HEK293T (cell line): ENCODE measurements around the gene PDE1A.

Source experiments
- CTCF ChIA-PET: fragments of 350-600 bp; formaldehyde crosslinking; extraction: SDS; loops from one replicate; lab custom pipeline; 2021; ENCODE audit warnings: antibody characterized with exemption, inconsistent platforms; lab: Yijun Ruan, JAX
- POLR2A ChIA-PET: fragments of 350-600 bp; formaldehyde crosslinking; extraction: SDS; loops from one replicate; lab custom pipeline; 2020; ENCODE audit warnings: antibody characterized with exemption, inconsistent platforms; lab: Yijun Ruan, JAX
- DNase-seq: peaks from one replicate; pipeline ENCODE4 v3.0.0; 2012; ENCODE audit warnings: mixed read lengths; ENCODE audit errors: extremely low spot score
- ARNT ChIP-seq: fragments of 450-650 bp; IDR thresholded peaks from 2 replicates; pipeline ENCODE4 v1.6.1; 2017; ENCODE audit warnings: mild to moderate bottlenecking
- BHLHE40 ChIP-seq: fragments of 450-650 bp; IDR thresholded peaks from 2 replicates; pipeline ENCODE4 v1.6.1; 2016; ENCODE audit warnings: mild to moderate bottlenecking, moderate library complexity, borderline replicate concordance
- CTBP1 ChIP-seq: fragments of 450-650 bp; IDR thresholded peaks from 2 replicates; pipeline ENCODE4 v1.6.1; 2016; ENCODE audit warnings: borderline replicate concordance
- ELF4 ChIP-seq: fragments of 450-650 bp; IDR thresholded peaks from 2 replicates; pipeline ENCODE4 v1.6.1; 2017; ENCODE audit warnings: antibody characterized with exemption
- FOXA1 ChIP-seq: fragments of 450-650 bp; IDR thresholded peaks from 2 replicates; pipeline ENCODE4 v1.6.1; 2016; ENCODE audit warnings: mild to moderate bottlenecking
- FOXK2 ChIP-seq: fragments of 450-650 bp; IDR thresholded peaks from 2 replicates; pipeline ENCODE4 v1.6.1; 2016; ENCODE audit warnings: mild to moderate bottlenecking
- FOXM1 ChIP-seq: fragments of 450-650 bp; IDR thresholded peaks from 2 replicates; pipeline ENCODE4 v1.6.1; 2017; ENCODE audit warnings: mild to moderate bottlenecking, borderline replicate concordance
- HDGF ChIP-seq: fragments of 450-650 bp; IDR thresholded peaks from 2 replicates; pipeline ENCODE4 v1.6.1; 2017; ENCODE audit warnings: antibody characterized with exemption, borderline replicate concordance
- L3MBTL2 ChIP-seq: fragments of 450-650 bp; conservative IDR thresholded peaks from 2 replicates; pipeline ENCODE4 v1.6.1; 2016; ENCODE audit warnings: mild to moderate bottlenecking
- LEF1 ChIP-seq: fragments of 450-650 bp; IDR thresholded peaks from 2 replicates; pipeline ENCODE4 v1.6.1; 2017; ENCODE audit warnings: mild to moderate bottlenecking, borderline replicate concordance
- NFRKB ChIP-seq: fragments of 450-650 bp; IDR thresholded peaks from 2 replicates; pipeline ENCODE4 v1.6.1; 2016; ENCODE audit warnings: mild to moderate bottlenecking, moderate library complexity
- PKNOX1 ChIP-seq: fragments of 450-650 bp; IDR thresholded peaks from 2 replicates; pipeline ENCODE4 v1.6.1; 2016
- SP1 ChIP-seq: fragments of 450-650 bp; IDR thresholded peaks from 2 replicates; pipeline ENCODE4 v1.6.1; 2017
- SUZ12 ChIP-seq: fragments of 450-650 bp; IDR thresholded peaks from 2 replicates; pipeline ENCODE4 v1.6.1; 2016; ENCODE audit warnings: mild to moderate bottlenecking
- TARDBP ChIP-seq: fragments of 450-650 bp; IDR thresholded peaks from 2 replicates; pipeline ENCODE4 v1.6.1; 2016
- ZNF384 ChIP-seq: fragments of 450-650 bp; IDR thresholded peaks from 2 replicates; pipeline ENCODE4 v1.6.1; 2016

PDE1A gene

DNA sequence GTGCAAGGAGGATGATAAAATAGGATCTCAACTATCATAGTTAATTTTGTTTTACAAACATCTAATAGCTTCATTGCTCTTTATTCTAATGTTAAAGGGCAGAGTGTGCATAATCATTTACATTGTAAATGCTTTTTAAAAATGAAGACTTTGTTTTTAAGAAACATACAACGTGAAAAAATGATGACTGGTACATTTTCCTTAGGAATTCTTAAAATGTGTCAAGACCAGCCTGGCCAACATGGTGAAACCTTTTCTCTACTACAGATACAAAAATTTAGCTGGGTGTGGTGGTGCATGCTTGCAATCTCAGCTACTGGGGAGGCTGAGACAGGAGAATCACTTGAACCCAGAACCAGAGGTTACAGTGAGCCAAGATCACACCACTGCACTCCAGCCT, 179.0 kb downstream of the PDE1A start:
- TF ChIP-seq FOXK2 (no peak), SUZ12 (no peak), NFRKB (no peak), LEF1 (no peak)
- ChIA-PET POLR2A (no interaction called here), CTCF (no interaction called here)
- no peak for DNase-seq

DNA sequence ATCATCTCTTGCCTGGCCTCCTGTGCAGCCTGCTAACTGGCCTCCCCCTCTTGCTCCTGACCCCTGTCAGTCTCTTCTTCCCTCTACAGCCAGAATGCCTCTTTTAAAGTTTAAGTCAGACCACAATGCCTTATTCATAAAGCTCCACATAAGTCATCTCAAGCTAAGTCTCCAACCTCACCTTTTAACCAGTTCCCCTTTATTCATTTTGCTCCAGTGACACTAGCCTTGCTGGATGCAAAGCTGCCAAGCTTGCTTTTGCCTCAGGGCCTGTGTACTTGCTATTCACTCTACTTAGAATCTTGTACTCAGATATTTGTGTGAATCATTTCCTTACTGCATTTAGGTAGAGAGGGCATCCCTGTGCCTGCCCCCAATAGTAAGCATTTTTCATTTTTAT, 180.9 kb downstream of the PDE1A start:
- no peak for DNase-seq
- TF ChIP-seq LEF1, result no peak
- no peak for TF ChIP-seq PKNOX1
- no peak for TF ChIP-seq BHLHE40
- TF ChIP-seq ZNF384, result no peak
- ChIA-PET POLR2A (no interaction called here), CTCF (no interaction called here)

GRCh38 chr2:182242609-182243008, 184.2 kb downstream of the PDE1A start:
- no peak for DNase-seq
- CTCF ChIA-PET, result no interaction called here
- TF ChIP-seq SUZ12 (no peak), NFRKB (no peak), BHLHE40 (no peak), ZNF384 (no peak), ARNT (no peak), FOXK2 (no peak), LEF1 (no peak), TARDBP (no peak), SP1 (no peak), HDGF (no peak), FOXA1 (no peak), L3MBTL2 (no peak), FOXM1 (no peak), ELF4 (no peak), CTBP1 (no peak), PKNOX1 (no peak)

GRCh38 chr2:182241936-182242335, 184.9 kb downstream of the PDE1A start:
- POLR2A ChIA-PET, result no interaction called here

More at GRCh38 chr2:182242609-182243008, 184.2 kb downstream of the PDE1A start:
- POLR2A ChIA-PET, result no interaction called here

DNA sequence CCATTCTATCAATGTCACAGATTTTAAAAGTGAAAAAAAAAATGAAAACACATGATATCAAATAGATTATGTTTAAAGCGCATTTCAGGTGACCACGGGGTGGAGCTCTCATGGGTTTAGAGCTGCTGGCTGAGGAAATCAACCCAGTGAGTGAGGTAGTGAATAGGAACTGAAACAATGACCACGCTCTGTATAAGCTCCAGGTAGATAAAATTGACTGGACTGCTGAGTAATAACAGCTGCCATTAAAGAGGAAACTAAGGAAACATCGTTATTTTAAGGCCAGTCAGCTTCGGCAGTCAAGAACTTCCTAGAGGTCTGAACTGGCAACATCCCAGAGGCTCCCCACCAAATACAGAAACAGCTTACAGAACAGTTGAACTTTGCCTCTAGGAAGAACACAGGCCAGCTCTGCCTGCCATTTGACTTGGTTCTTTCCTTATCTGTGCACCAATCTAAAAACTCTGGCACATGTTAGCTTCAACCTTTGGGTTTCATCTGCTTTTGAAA, 185.9 kb downstream of the PDE1A start:
- CTCF ChIA-PET, result interaction anchor here (0.6 to 1.8 kb wide), 6 partner anchors 11 to 408 kb away, joined by 3 to 6 read pairs (median 4); no protein-coding TSS in a partner anchor
- POLR2A ChIA-PET, result no interaction called here
- peak; percentile 45 for DNase-seq
- TF ChIP-seq FOXK2 (no peak), PKNOX1 (no peak), NFRKB (no peak), HDGF (no peak), ZNF384 (no peak), LEF1 (no peak), FOXM1 (no peak), FOXA1 (no peak), BHLHE40 (no peak), L3MBTL2 (no peak), SUZ12 (no peak), ELF4 (no peak), SP1 (no peak), ARNT (no peak), TARDBP (no peak), CTBP1 (no peak)

More at GRCh38 chr2:182241936-182242335, 184.9 kb downstream of the PDE1A start:
- CTCF ChIA-PET, result interaction anchor here (1.2 kb wide), 1 partner anchor 406 kb away, joined by 3 read pairs; no protein-coding TSS in a partner anchor
- no peak for DNase-seq
- no peak for TF ChIP-seq PKNOX1
- TF ChIP-seq FOXK2, result no peak
- no peak for TF ChIP-seq SUZ12
- TF ChIP-seq CTBP1, result no peak
- TF ChIP-seq ZNF384, result no peak
- no peak for TF ChIP-seq L3MBTL2
- TF ChIP-seq NFRKB, result no peak
- TF ChIP-seq TARDBP, result no peak
- no peak for TF ChIP-seq HDGF
- no peak for TF ChIP-seq BHLHE40
- TF ChIP-seq LEF1, result no peak
- no peak for TF ChIP-seq FOXM1
- no peak for TF ChIP-seq SP1
- no peak for TF ChIP-seq ARNT
- no peak for TF ChIP-seq ELF4

DNA sequence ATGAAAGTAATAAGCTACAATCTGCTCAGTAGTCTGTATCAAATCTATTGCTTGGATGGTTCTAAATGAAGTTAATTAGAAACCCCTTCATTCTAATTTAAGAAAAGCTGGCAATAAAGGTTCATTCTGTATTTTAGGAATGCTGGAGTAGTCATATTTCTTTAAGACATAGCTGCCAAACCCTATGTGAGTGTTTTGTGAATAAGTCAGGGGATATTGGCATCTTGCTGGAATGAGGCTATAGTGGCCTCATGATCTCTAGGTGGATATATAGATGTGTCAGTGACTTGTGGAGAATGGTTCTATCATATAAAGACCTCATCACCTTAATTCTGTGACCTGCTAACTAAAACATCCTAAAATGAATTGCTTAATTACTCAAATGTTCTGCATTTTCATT, 196.3 kb downstream of the PDE1A start:
- no peak for TF ChIP-seq ZNF384
- TF ChIP-seq FOXA1, result no peak
- TF ChIP-seq HDGF, result no peak
- TF ChIP-seq FOXM1, result no peak
- no peak for TF ChIP-seq LEF1
- no peak for TF ChIP-seq ARNT
- no peak for TF ChIP-seq CTBP1
- no peak for TF ChIP-seq ELF4
- no peak for TF ChIP-seq FOXK2
- TF ChIP-seq PKNOX1, result no peak
- TF ChIP-seq NFRKB, result no peak
- TF ChIP-seq TARDBP, result no peak
- no peak for TF ChIP-seq SP1
- no peak for TF ChIP-seq SUZ12
- no peak for TF ChIP-seq BHLHE40
- TF ChIP-seq L3MBTL2, result no peak
- POLR2A ChIA-PET, result no interaction called here
- CTCF ChIA-PET, result interaction anchor here (0.7 kb wide), 1 partner anchor 418 kb away, joined by 4 read pairs; no protein-coding TSS in a partner anchor

More for the DNA sequence above, 196.3 kb downstream of the PDE1A start:
- DNase-seq, result no peak
